WTC11 (cell line): ENCODE data around the gene ALK.

ENCODE experiments used
- CTCF ChIP-seq: fragments of 200-600 bp; IDR thresholded peaks from 2 replicates; pipeline ENCODE4 v1.8.0; 2022; ENCODE audit warnings: antibody characterized with exemption
- FOXP1 ChIP-seq: sonication (generic); formaldehyde crosslinking; IDR thresholded peaks from 2 replicates; pipeline ENCODE4 v1.8.0; 2022; ENCODE audit warnings: missing genetic modification reagents, mild to moderate bottlenecking, moderate library complexity, borderline replicate concordance
- MAX ChIP-seq: sonication (generic); formaldehyde crosslinking; IDR thresholded peaks from 2 replicates; pipeline ENCODE4 v1.8.0; 2022; ENCODE audit warnings: mild to moderate bottlenecking, missing genetic modification reagents
- TF ChIP-seq, protein P1 (sequence below): sonication (generic); formaldehyde crosslinking; IDR thresholded peaks from 2 replicates; pipeline ENCODE4 v1.8.1; 2022; ENCODE audit warnings: mild to moderate bottlenecking, missing genetic modification reagents, moderate library complexity, borderline replicate concordance

DNA sequence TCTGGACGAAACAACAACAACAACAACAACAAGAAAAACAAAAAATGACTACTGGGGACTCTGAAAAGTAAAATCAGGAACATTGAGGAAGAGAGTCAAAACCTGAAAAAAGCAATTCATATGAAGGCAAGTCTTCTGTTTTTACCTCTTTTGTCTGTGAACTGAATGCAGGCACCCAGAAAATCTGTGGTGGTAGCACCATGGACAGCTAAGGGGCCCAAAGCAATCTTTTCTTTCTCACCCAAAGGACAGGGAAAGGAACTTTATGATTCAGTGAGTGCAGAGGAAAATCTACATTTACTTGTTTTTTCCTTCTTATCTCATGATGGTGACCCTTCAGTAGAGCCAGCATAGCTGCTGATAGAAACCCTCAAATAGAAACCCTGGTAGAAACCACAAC, 10.4 kb downstream of the ALK start:
- no peak for TF ChIP-seq CTCF
- no peak for TF ChIP-seq MAX (CRISPR knock-in tag)
- TF ChIP-seq FOXP1, result no peak
- TF ChIP-seq, protein P1, sequence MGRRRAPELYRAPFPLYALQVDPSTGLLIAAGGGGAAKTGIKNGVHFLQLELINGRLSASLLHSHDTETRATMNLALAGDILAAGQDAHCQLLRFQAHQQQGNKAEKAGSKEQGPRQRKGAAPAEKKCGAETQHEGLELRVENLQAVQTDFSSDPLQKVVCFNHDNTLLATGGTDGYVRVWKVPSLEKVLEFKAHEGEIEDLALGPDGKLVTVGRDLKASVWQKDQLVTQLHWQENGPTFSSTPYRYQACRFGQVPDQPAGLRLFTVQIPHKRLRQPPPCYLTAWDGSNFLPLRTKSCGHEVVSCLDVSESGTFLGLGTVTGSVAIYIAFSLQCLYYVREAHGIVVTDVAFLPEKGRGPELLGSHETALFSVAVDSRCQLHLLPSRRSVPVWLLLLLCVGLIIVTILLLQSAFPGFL (CRISPR knock-in tag), result no peak
